Activated CD4-positive, alpha-beta memory T cell treated with anti-CD3 and anti-CD28 coated beads, Interleukin-2, amount 10 ng/mL, durations not matched to agents 7 days and 5 days (primary cell): ENCODE results near the gene ZNF579. TPM values are rescaled to one million over a fixed set of nuclear protein-coding genes. Genes with fewer than 3 reads are reported as not detected.

ENCODE experiments used
- CTCF ChIA-PET: fragments of 350-600 bp; sonication (Branson Sonifier 250); formaldehyde crosslinking; loops from one replicate; lab custom pipeline; 2021; ENCODE audit warnings: antibody characterized with exemption, inconsistent platforms; lab: Charles Lee
- POLR2A ChIA-PET: fragments of 350-600 bp; sonication (Branson Sonifier 250); formaldehyde crosslinking; loops from one replicate; lab custom pipeline; 2021; ENCODE audit warnings: antibody characterized with exemption; lab: Charles Lee
- DNase-seq: peaks from one replicate; pipeline ENCODE4 v3.0.0-alpha.2; 2020
- H3K27ac Mint-ChIP-seq: one replicate; pipeline ENCODE4 v1.8.0; 2021; ENCODE audit warnings: mild to moderate bottlenecking, mixed read lengths
- H3K27me3 Mint-ChIP-seq: one replicate; pipeline ENCODE4 v1.8.0; 2021; ENCODE audit warnings: mixed read lengths
- H3K36me3 Mint-ChIP-seq: one replicate; pipeline ENCODE4 v1.8.0; 2021; ENCODE audit warnings: low read depth, mixed read lengths
- H3K4me1 Mint-ChIP-seq: one replicate; pipeline ENCODE4 v1.8.0; 2021; ENCODE audit warnings: mixed read lengths
- H3K4me3 Mint-ChIP-seq: one replicate; pipeline ENCODE4 v1.8.0; 2021; ENCODE audit warnings: mild to moderate bottlenecking, mixed read lengths
- H3K9me3 Mint-ChIP-seq: one replicate; pipeline ENCODE4 v1.8.0; 2021; ENCODE audit warnings: mixed read lengths
- total RNA-seq, 2 experiments: library from RNA; stranded (reverse); gene quantifications; one replicate each; pipeline ENCODE4 v1.2.3, GENCODE V29; 2021

The ZNF579 gene
- total RNA-seq, 2 experiments from 2014 or later: 6.4 to 6.6 TPM

- no peaks in the 10 kb centered on the region for H3K27me3 Mint-ChIP-seq
- CTCF ChIA-PET: interaction anchor here (1.3 to 2.7 kb wide), 7 partner anchors 25 to 261 kb away, joined by 3 to 17 read pairs (median 8); partner anchors contain the start of genes KMT5C, U2AF2 and ZNF784
- H3K36me3 Mint-ChIP-seq: peaks cover 51% of the 10 kb centered on the region
- POLR2A ChIA-PET: interaction anchor here (0.8 to 4.1 kb wide), 23 partner anchors 11 to 1082 kb away, joined by 3 to 49 read pairs (median 4); partner anchors contain the start of genes HSPBP1, KMT5C, PPP6R1 and TMEM238
- H3K9me3 Mint-ChIP-seq: peaks cover 5% of the 10 kb centered on the region
- H3K4me1 Mint-ChIP-seq: peaks cover 39% of the 10 kb centered on the region
- H3K4me3 Mint-ChIP-seq: peak within 1 kb of the TSS; percentile 98
- DNase-seq: peak; percentile 87
- H3K27ac Mint-ChIP-seq: peak within 1 kb of the TSS; percentile 99
Observed at GRCh38 chr19:55599842-55600661, 19.4 kb upstream of the ZNF579 start, which contains the start of gene ZNF524. Gene ZNF524 (plus strand): TSS chr19:55600288. CDS start chr19:55602113, 1,825 bp downstream.

GRCh38 chr19:55599468-55599841 is 18.8 kb upstream of the ZNF579 start, which contains the start of gene FIZ1:
Gene FIZ1 (minus strand): TSS chr19:55599517. CDS start chr19:55597865, 1,652 bp downstream.
- peak within 1 kb of the TSS; percentile 99 for H3K27ac Mint-ChIP-seq
- CTCF ChIA-PET: interaction anchor here (0.7 to 2.7 kb wide), 9 partner anchors 17 to 260 kb away, joined by 3 to 17 read pairs (median 7); partner anchors contain the start of genes KMT5C, U2AF2 and ZNF784
- H3K36me3 Mint-ChIP-seq: peaks cover 54% of the 10 kb centered on the region
- DNase-seq: peak; percentile 97
- H3K9me3 Mint-ChIP-seq: peaks cover 7% of the 10 kb centered on the region
- H3K27me3 Mint-ChIP-seq: no peaks in the 10 kb centered on the region
- H3K4me3 Mint-ChIP-seq: peak within 1 kb of the TSS; percentile 98
- H3K4me1 Mint-ChIP-seq: peaks cover 33% of the 10 kb centered on the region
- POLR2A ChIA-PET: interaction anchor here (0.7 to 4.1 kb wide), 27 partner anchors 9 to 1082 kb away, joined by 3 to 49 read pairs (median 4); partner anchors contain the start of genes HSPBP1, KMT5C, PPP6R1 and TMEM238

GRCh38 chr19:55598719-55599467 is 18.2 kb upstream of the ZNF579 start:
- H3K27ac Mint-ChIP-seq: peak overlapping the region; percentile 99
- H3K4me1 Mint-ChIP-seq: peaks cover 31% of the 10 kb centered on the region
- peak overlapping the region; percentile 98 for H3K4me3 Mint-ChIP-seq
- POLR2A ChIA-PET: interaction anchor here (0.7 to 4.1 kb wide), 25 partner anchors 9 to 1081 kb away, joined by 3 to 49 read pairs (median 5); partner anchors contain the start of genes KMT5C, PPP6R1, TMEM238 and U2AF2
- peak; percentile 96 for DNase-seq
- CTCF ChIA-PET: interaction anchor here (0.7 to 2.7 kb wide), 9 partner anchors 16 to 260 kb away, joined by 3 to 17 read pairs (median 7); partner anchors contain the start of genes KMT5C, U2AF2 and ZNF784
- no peaks in the 10 kb centered on the region for H3K27me3 Mint-ChIP-seq
- peaks cover 7% of the 10 kb centered on the region for H3K9me3 Mint-ChIP-seq
- peaks cover 54% of the 10 kb centered on the region for H3K36me3 Mint-ChIP-seq

- peaks cover 22% of the 10 kb centered on the region for H3K4me1 Mint-ChIP-seq
- peaks cover 7% of the 10 kb centered on the region for H3K9me3 Mint-ChIP-seq
- DNase-seq: no peak
- ChIA-PET CTCF (interaction anchor here (2.5 to 2.7 kb wide), 2 partner anchors 35 to 56 kb away, joined by 14 to 17 read pairs; partner anchors contain the start of gene U2AF2), POLR2A (interaction anchor here (2.2 to 4.1 kb wide), 3 partner anchors 11 to 57 kb away, joined by 10 to 49 read pairs (median 11); partner anchors contain the start of genes U2AF2 and ZNF784)
- H3K27ac Mint-ChIP-seq: peak overlapping the region; percentile 16
- no peaks in the 10 kb centered on the region for H3K27me3 Mint-ChIP-seq
- peaks cover 49% of the 10 kb centered on the region for H3K36me3 Mint-ChIP-seq
- H3K4me3 Mint-ChIP-seq: no peak overlapping the region
Observed at GRCh38 chr19:55598034-55598433, 17.4 kb upstream of the ZNF579 start.

DNA sequence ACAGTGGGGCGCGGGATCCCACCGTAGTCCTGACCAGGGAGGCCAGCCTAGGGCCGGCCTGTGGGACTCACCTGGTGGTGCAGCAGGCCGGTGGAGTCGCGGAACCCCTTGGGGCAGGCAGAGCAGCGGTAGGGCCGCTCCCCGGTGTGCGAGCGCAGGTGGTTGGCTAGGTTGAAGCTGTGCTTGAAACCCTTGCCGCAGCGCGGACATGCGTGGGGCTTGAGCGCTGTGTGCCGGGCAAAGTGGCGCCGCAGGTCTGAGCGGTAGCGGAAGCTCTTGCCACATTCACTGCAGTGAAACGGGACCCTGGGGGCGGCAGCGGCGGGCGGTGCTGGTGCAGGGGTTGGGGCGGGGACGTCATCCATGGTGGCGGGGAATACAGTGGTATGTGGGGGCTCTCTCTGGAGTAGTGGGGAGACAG is 16.9 kb upstream of the ZNF579 start:
- peaks cover 21% of the 10 kb centered on the region for H3K4me1 Mint-ChIP-seq
- ChIA-PET CTCF (no interaction called here), POLR2A (interaction anchor here (4.1 kb wide), 1 partner anchor 28 kb away, joined by 49 read pairs; the partner anchor contains the start of gene ZNF784)
- peaks cover 48% of the 10 kb centered on the region for H3K36me3 Mint-ChIP-seq
- peaks cover 7% of the 10 kb centered on the region for H3K9me3 Mint-ChIP-seq
- no peaks in the 10 kb centered on the region for H3K27me3 Mint-ChIP-seq
- DNase-seq: no peak
- H3K4me3 Mint-ChIP-seq: no peak overlapping the region
- H3K27ac Mint-ChIP-seq: no peak overlapping the region

GRCh38 chr19:55596304-55596703 is 15.7 kb upstream of the ZNF579 start:
- Mint-ChIP-seq H3K4me1 (peaks cover 15% of the 10 kb centered on the region), H3K4me3 (no peak overlapping the region), H3K36me3 (peaks cover 45% of the 10 kb centered on the region), H3K27me3 (no peaks in the 10 kb centered on the region), H3K9me3 (peaks cover 7% of the 10 kb centered on the region), H3K27ac (no peak overlapping the region)
- CTCF ChIA-PET: no interaction called here
- POLR2A ChIA-PET: interaction anchor here (1.1 kb wide), 1 partner anchor 10 kb away, joined by 3 read pairs; no protein-coding TSS in a partner anchor
- DNase-seq: no peak

- H3K27ac Mint-ChIP-seq: no peak overlapping the region
- POLR2A ChIA-PET: no interaction called here
- H3K9me3 Mint-ChIP-seq: peaks cover 7% of the 10 kb centered on the region
- peaks cover 10% of the 10 kb centered on the region for H3K4me1 Mint-ChIP-seq
- CTCF ChIA-PET: no interaction called here
- no peak overlapping the region for H3K4me3 Mint-ChIP-seq
- no peak for DNase-seq
- H3K27me3 Mint-ChIP-seq: no peaks in the 10 kb centered on the region
- peaks cover 41% of the 10 kb centered on the region for H3K36me3 Mint-ChIP-seq
Observed at GRCh38 chr19:55594996-55595545, 14.4 kb upstream of the ZNF579 start.

DNA sequence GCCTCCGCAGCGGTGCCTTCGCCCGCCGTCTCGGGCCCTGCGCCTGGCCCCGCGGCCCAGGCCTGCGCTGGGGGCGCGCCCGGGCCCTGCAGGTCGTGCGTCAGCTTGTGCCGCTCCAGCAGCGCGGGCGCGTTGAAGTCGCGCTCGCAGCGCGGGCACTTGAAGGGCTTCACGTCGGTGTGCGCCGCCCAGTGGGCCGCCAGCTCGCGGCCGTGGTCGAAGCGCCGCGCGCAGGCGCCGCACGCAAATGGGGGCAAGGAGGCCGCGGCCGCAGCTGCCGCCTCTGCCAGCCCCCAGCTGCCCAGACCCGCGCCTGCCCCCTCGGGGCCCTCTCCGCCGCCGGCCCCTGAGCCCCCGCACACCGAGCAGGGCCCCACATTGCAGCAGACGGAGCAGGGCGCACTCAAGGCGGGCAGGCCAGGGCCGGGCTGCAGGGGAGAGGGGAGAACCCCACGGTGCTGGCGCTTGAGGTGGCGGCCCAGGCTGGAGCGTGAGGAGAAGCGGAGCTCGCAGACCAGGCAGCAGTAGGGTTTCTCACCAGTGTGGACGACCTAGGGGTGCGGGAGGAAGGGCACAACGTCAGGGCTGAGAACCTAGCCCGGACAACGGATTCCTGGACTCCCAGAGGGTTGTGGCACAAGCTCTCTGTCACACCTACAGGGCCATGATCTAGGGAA is 12.6 kb upstream of the ZNF579 start:
- no peak overlapping the region for H3K4me3 Mint-ChIP-seq
- CTCF ChIA-PET: no interaction called here

GRCh38 chr19:55592391-55593090 is 11.9 kb upstream of the ZNF579 start:
- ChIA-PET CTCF (no interaction called here), POLR2A (no interaction called here)
- Mint-ChIP-seq H3K27ac (no peak overlapping the region), H3K27me3 (no peaks in the 10 kb centered on the region), H3K4me1 (peaks cover 2% of the 10 kb centered on the region), H3K36me3 (peaks cover 31% of the 10 kb centered on the region), H3K9me3 (peaks cover 7% of the 10 kb centered on the region), H3K4me3 (no peak overlapping the region)
- DNase-seq: no peak

More for the DNA sequence above, 12.6 kb upstream of the ZNF579 start:
- no peak for DNase-seq
- peaks cover 7% of the 10 kb centered on the region for H3K9me3 Mint-ChIP-seq
- H3K27me3 Mint-ChIP-seq: no peaks in the 10 kb centered on the region
- H3K4me1 Mint-ChIP-seq: peaks cover 4% of the 10 kb centered on the region
- peaks cover 35% of the 10 kb centered on the region for H3K36me3 Mint-ChIP-seq
- POLR2A ChIA-PET: no interaction called here
- no peak overlapping the region for H3K27ac Mint-ChIP-seq

GRCh38 chr19:55591555-55591954 is 10.9 kb upstream of the ZNF579 start:
- ChIA-PET CTCF (no interaction called here), POLR2A (no interaction called here)
- Mint-ChIP-seq H3K4me1 (peaks cover 7% of the 10 kb centered on the region), H3K27me3 (peaks cover 7% of the 10 kb centered on the region), H3K4me3 (no peak overlapping the region), H3K9me3 (peaks cover 7% of the 10 kb centered on the region), H3K27ac (no peak overlapping the region), H3K36me3 (peaks cover 24% of the 10 kb centered on the region)
- DNase-seq: no peak

DNA sequence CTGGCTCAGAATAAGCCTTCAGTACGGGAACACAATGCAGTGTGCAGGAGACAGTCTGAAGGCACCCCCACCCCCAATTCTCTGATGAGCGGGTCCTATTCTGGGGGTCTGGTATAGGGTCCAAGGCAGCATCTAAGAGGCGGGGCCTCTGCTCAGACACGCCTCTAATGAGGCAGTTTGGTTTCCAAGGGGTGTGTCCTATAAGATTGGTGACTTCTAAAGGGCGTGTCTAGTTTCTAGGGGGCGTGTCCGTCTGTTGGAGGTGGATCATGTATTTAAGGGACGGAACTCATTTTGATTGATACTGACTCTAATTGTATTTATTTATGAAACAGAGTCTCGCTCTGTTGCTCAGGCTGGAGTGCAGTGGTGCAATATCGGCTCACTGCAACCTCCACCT is 10.0 kb upstream of the ZNF579 start:
- Mint-ChIP-seq H3K4me1 (peaks cover 9% of the 10 kb centered on the region), H3K9me3 (peaks cover 7% of the 10 kb centered on the region), H3K36me3 (peaks cover 15% of the 10 kb centered on the region), H3K4me3 (no peak overlapping the region), H3K27me3 (peaks cover 12% of the 10 kb centered on the region), H3K27ac (no peak overlapping the region)
- ChIA-PET CTCF (no interaction called here), POLR2A (interaction anchor here (1.0 kb wide), 1 partner anchor 8 kb away, joined by 5 read pairs; the partner anchor contains the start of gene FIZ1)
- no peak for DNase-seq
